ENCODE measurements around the gene HOXA5.

The HOXA5 gene

DNA sequence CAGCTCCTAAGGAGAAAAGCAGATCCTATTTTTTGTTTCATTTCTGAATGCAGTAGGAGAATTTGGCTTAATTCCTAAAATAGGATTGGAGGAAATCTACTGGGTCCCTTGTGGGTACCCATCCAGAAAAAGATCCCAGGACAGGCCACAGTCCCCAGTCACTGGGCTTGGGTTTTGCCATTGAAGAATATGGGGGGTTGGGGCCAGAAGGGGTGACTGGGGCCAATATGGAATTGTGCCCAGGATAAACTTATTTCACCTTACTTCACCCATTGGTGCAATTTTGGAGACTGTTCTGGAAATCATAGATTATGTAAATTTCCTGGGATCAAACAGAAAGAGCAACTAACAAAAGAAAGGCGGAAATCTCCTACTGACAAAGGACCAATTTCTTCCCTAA is 5.0 kb downstream of the HOXA5 start:
- no peak for DNase-seq

DNA sequence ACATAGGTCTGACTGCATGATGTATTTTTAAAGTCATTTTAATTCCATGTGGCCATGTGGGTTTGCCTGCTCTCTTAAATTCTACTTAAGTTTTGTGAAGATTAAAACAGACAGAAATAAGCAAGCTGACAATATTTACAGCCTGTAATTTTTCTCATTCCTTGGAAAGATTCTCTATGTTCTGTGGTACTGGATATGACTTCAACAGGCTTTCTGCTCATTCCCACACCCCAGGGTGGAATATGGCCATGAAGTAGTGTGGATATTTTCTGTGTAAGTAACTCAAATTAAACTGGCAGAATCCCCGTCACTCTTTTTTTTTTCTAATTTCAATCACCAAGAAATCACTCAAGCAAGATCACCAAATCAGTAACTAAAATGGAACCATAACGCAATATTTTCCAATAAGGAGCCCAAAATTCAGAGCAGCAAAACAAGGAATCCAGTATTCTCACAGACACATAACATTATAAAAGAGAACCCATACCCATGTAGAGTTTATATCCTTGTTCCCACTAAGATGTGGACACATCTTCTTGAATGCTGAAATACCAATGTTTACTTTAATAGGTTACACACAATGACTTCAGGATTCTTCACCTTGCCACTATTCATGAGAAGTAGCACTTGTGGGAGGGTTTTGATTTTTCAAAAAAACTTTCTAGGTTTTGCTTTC is 5.7 kb downstream of the HOXA5 start:
- no peak for DNase-seq

DNA sequence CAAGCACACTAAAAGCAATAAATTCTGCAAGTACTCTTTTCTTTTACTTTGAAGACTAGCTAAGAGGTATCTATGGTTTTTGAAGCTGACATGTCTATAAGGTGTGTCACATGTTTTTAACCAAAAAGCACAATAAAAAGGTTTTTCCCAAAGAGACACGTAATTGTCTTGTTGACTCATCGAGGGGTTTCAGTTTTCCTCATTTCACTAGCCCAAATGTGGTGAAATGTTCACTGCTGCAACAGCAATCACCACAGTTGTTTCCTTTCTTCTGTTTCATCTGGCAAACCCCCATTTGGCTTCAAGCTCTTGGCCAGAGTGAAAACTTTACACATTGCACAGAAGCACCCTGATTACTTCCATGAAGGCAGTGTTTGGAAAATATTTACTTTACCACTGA is 9.1 kb downstream of the HOXA5 start:
- DNase-seq = no peak

DNA sequence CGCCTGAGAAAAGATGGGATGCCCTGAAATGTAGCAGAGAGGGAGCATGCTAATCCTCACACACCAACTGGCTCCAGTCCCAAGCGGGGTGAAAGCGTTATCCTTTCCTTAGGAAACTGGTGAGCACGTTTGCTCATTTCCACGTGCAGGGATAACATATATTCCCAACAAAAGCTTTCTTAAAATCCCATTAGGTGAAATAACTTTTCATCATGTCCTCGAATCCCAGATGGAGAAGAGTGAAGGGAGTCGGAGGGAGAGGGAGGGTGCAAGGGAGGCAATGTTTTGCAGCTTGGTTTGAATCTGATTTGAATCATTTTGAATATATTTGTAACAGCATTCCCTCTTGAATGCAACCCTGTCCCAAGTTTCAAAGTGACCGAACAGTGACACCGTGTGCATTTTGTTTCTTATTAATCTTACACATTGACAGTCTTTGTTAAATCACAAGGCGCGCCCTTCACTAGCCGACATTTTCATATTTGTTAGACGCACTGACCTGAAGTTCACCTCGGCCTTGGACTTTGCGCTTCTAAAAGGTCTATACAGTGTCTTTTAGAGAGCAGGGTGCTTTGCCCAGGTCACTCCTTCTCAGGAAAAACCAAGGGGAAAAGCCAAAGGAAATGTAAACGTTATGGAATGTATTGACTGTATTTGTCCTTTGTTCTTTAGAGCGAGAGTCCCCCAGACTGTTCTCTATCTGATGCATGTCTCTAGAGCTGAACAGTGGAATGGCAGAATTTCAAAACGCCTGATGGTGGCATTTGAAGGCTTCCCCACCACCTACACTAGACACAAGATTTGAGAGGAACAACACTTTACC is 9.9 kb downstream of the HOXA5 start:
- DNase-seq = no peak

DNA sequence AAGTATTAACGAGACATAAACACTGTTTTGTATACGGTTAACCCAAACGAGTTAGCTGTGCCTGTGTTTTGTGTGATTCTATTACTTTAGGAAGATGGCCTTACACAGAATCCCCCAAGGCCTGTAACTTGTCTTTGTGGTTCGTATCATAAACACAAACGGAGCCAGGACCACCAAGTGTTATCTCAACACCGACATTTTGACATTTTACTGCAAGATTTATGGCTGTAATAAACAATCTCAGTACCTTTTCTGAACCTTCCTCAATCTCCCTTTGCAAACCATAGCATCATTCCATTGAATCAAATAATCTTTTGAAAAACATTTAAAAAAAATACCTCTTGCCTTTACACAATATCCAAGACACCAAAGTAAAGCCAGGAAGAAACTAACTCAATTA is 10.5 kb downstream of the HOXA5 start:
- DNase-seq = no peak

- DNase-seq = no peak
Observed at GRCh38 chr7:27132214-27132613, 11.3 kb downstream of the HOXA5 start.

DNA sequence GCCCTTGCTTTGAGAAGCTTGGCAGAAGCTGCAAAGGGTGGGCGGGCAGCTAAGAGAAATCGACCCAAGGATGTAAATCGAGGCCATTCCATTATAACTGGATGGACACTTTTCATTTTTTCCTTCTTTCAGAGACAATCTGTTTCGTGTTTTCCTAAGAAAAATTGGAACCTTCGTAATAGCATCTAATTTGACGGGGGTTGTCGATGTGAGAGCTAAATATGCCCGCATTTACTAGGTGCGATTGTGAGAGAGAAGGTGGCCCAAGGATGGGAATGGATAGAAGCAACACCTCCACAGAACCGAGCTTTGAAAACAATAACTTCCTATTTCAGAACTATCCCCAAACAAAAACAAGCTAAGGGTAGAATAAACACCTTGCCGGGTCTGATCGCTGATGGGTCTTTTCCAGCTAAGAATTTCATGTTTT is 12.1 kb downstream of the HOXA5 start:
- DNase-seq = no peak

DNA sequence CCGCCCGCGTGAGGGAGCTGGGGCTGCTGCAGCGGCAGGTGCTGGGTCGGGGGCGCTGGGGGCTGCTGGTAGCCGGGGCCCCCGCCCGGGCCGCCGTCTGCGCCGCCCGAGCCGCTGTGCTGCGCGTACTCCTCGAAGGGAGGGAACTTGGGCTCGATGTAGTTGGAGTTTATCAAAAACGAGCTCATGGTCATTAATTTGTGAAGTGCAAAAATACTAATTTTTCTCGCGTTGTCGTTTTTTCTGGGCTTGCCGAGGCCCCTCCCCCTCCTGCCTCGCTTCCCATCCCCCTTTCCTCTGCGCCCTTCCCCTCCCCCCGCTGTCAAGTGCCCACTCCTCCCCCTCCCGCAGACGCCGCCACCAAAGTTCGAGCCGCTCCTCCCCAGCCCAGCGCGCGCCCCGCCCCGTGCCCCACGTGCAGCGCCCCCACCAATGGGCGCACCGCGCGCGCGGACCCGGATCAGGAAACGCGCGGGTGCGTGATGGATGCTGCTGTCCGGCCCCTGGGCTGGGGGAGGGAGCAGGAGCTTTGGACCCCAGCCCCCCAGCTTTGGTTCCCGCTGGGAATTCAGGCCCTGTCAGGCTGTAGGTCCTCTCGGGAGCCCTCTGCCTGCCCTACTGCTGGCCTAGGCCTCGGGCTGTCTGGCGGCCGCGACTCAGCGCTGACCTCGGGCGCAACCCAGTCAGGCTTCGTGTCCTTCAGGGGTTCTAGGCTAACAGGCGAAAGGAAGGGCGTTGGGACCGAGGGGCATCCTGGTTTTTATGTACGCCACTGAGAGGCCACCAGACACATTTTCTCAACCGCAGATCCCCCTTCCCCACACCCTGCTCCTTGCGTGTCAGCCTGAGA is 12.7 kb downstream of the HOXA5 start, which contains the start of gene HOXA4:
Gene HOXA4, minus strand, starts transcription at position 218 of the 850 bp plus-strand sequence. Its CDS starts 24 bp downstream, at position 194.
- DNase-seq = peak in 3 of 58 donors; percentile 5 to 30 (median 5)

DNA sequence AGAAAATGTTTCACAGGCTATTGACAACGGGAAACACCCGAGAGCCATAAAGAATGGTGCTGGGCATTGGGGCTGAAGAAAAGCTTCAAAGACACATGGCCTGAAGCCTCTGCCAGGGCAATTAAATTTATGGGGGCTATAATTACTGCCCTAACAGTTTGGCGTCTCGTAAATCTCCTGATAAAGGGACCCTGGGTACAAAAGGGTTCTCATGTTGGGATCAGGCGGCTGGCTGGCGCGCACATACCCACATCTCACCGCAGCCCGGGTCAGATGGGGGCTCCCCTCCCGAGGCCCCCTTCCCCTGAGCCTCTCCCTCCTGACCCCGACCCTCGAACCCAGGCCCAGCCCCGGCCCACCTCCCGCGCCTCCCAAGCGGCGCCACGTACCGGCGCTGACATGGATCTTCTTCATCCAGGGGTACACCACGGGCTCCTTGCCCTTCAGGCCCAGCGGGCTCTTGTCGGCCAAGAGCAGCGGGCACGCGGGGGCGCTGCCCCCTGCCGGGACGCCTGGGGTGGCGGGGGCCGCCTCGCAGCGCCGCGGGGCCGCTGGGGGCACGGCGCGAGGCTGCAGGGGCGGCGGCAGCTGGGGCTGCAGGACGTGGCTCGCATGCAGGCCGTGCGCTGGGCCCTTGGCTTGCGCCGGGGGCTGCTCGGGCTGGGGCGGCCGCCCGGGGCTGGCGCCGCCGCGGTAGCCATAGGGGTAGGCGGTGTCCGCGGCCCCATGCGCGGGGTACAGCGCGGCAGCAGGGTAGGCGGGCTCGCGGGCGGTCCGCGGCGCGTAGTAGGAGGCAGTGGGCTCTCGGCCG is 13.5 kb downstream of the HOXA5 start:
- no peak for DNase-seq

- DNase-seq = no peak
Observed at GRCh38 chr7:27128776-27129728, 14.4 kb downstream of the HOXA5 start.

DNA sequence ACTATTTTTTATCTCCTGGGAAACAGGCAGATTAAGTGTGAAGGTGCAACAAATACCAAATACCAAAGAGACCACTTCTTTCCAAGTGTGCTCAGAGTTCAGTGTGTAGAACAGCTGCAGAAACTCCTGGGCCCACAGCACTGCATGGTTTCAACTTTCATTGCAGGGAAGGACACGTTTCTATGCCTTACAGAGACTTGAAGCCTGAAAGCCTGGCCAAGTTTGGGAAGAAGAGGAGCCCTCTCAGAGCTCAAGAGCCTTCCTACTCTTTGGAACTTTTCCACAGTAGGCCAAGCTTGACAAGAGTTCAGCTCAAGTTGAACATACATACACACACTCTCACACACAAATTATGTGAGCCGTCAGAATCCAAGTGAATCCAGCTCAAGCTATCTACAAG is 15.4 kb downstream of the HOXA5 start:
- DNase-seq = no peak

DNA sequence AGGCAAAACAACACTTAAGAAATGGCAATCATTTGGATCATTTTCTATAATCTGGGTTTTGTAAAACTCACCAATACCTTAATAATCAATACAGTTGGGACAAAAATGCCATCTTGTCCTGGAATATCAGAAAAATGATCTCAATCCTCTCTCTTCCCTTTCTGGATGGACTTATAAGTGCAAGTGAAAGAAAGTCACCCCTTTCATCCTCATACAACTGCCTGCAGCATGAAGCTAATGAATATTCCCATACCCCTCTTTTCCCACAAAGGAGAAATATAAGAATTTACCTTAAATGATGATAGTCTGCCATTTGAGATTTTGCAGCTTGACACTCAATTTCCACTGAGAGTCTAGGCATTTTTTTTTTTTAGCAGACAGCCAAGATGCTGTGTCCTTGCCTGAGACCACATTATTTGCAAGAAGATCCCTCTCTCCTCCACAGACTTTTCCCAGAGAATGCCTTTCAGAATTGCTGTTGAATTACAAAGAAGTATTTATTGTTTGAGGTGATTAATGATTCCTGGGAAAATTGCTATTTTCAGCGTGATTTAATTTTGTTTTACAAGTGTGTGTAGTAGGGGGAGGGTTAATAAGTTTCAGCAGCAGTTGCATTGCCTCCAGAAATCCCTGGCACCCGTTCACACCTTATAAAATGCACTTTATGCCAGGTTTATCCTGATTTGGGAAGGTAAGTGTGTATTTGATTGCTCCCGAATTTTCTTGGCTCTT is 16.7 kb downstream of the HOXA5 start:
- no peak for DNase-seq

- no peak for DNase-seq
Observed at GRCh38 chr7:27125986-27126394, 17.5 kb downstream of the HOXA5 start.

- DNase-seq = no peak
Observed at GRCh38 chr7:27124902-27125689, 18.4 kb downstream of the HOXA5 start.

DNA sequence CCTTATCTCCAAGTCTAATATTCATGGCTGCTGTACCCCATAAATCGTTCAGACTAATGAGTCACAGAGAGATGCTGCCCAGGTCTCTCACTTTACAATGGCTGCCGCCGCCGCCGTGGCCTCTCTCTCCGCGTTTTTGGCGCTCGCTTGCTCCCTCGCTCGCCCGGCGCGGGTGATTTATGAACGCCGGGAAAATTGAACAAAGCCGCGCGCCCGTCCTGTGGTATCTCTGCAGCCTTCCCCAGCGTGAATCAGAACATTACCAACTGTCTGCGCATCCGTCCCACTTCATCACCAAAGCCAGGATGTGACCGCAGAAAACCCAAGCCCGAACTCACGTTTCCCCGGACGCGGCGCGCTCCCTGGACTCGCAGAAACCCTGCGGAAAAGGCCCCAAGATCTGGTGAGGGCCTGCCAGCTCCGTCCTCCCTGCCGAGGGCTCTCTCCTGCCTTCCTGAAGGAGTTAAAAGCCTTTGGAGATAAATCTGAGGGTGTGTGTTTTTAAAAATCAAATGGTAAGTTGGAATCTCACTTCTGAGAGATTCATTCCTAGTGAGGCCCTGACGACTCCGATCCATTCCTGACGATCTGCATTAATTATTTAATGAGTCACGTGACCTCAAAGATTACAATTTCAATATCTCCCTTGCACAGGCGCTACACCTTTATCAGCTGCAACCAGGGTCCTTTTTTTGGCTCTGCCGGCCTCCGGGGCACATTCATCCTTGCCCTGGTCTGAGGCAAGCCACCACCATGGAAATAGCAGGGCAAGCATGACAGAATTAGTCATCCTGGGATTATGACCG is 19.2 kb downstream of the HOXA5 start:
- DNase-seq = no peak

DNA sequence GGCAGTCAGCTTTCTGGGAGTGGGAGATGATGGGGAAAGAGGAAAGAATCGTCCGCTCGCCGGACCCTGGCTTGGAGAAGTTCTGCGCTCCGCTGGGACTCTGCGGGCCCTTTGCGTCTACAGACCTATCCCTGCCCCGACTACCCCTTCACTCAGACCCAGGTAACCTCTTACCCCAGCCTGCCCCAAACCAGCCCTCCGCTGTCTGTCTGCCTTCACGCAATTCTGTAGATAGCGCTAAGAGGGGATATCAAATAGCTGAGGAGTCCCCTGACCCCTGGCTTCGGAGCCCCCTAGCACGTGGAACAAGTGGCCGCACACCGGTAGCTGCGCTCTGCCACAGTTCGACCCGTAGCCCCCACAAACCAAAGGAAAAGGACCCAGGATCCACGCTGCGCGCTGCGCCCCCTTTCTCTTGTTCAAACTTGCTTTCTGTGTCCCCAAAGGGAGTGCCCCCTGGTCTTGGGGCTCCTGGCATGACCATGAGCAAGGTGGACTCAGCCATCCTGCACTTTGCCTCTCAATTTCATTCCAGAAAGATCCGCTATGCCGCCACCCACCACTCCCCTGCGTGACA is 19.9 kb downstream of the HOXA5 start:
- no peak for DNase-seq

GRCh38 chr7:27123007-27123476 is 20.4 kb downstream of the HOXA5 start:
- DNase-seq = no peak
